GM21528 (cell line): ENCODE results near the gene SLC6A3.

Source experiments
- ATAC-seq: cut with Tn5 transposase; IDR thresholded peaks from one replicate; pipeline ENCODE4 v1.9.1; 2021; ENCODE audit warnings: mild to moderate bottlenecking, moderate library complexity; ENCODE audit not compliant: unreplicated experiment, low FRiP score

The SLC6A3 gene

DNA sequence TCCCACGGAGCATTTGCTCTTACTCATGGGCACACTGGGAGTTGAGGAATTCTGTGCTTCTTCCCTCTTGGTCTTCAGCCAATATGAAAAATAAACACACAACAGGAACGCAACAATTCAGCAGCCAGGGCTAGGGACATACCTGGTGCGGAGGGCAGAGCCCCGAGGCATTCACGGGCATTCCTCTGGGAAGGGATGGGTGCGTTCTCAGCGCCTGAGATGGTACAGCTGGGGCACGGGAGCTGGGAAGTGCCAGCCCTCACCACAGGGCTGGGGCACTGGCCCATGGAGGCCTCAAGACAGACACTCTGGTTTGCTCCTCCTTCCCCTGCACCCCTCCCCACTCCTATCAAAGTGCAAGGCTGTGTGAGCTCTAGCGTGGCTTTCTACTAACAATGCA lies 2.1 kb downstream of the SLC6A3 start:
- ATAC-seq = no peak

- ATAC-seq = no peak
These were observed 2.8 kb downstream of the SLC6A3 start for GRCh38 chr5:1442222-1443145.

GRCh38 chr5:1441166-1441865 lies 3.9 kb downstream of the SLC6A3 start:
- ATAC-seq = no peak

DNA sequence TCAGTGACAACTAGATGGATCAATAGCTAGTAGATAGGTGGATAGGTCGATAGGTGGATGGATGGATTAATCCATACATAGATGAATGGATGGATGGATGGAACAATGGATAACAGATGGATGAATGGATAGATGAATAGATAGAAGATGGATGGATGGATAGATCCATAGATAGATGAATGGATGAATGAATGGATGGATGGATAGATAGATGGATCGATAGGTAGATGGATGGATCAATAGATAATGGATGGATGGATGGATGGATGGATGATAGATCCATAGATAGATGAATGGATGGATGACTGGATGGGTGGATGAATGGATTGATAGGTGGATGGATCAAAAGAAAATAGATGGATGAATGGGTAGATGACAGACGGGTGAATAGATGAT lies 5.1 kb downstream of the SLC6A3 start:
- no peak for ATAC-seq

DNA sequence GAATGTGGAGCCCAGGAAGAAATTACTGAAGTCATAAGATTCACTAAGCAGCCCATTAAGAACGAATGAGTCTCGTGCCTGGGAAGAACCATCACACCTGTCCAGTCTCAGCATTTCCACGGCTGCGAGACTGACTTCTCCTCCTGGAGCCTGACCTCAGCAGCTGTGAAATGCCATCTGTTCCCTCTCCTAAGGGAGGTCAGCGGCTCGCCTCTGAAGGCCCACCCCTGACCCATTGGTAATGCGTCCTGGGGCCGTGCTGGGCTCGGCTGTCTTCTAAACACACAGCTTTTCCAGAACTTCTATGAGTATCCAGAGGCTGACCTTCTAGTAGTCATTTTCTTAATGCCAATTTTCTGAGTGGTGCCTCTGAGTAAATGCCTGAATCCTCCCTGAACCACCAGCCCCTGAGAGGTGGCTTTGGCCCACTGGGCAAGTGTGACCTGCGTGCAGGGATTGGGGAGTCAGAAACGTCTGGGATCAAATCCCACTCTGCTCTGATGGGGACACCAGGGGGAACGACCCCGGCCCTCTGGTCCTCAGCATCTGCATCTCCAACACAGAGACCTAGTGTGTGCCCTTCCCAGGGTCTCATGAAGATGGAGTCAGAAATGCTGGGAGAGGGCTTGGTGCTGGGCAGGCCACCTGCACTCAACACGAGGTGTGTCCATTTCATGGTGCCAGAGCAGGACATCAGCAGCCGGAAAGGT lies 5.7 kb downstream of the SLC6A3 start:
- ATAC-seq = no peak

GRCh38 chr5:1438871-1439270 lies 6.4 kb downstream of the SLC6A3 start:
- ATAC-seq = no peak

DNA sequence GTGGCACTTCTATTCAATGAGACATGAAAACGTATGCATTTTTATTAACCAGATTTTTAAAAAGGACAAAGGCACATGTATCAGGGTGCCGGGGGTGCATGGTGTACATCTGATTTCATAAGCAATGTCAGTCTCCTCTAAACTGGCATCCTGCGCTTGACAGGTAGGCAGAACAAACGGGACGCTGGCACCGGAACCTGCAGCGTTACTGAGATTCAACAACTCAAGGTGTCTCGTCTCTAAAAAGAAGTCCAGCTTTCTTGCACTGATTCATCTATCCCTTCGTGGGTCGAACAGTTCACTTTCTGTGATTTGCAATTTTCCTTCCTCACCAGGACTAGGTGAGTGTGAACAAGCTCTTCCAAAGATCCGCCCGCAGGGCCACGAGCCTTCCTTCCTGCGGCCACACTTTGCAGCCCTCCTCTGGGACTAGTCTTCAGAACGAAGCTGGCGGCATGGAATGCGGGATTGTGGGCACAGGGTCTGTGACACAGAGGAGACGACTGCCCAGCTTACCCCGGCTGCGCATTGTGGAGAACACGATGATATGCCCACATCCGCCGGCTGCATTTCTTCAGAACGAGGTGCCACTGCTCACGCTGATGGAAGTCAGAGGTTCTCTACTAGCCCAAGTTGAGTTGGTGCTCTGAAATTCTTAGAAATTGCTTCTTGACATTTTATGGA lies 7.2 kb downstream of the SLC6A3 start:
- ATAC-seq = no peak

DNA sequence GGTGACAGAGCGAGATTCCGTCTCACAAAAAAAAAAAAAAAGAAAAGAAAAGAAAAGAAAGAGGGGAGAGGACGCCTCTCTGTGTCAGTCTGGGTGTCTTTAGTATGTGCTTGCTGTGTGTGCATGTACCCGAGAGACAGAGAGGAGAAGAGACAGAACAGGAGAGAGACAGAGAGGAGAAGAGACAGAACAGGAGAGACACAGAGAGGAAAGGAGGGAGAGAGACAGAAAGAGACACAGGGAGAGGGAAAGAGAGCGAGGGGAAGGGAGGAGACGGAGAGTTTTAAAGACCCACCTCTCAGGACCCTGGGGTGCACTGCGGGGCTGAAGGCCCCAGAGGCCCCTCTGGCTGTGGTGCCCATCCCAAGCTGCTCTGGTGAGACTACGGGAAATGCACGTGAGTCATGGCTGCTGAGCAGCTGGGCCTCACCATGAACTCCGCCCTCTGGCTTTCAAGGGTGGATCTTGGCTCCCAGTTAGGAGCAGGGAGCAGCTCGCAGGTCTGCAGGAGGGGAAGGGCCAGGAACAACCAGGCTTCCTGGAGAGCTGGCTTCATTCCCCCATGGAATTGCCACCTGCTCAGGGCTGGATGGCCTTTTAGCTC lies 7.9 kb downstream of the SLC6A3 start:
- ATAC-seq = no peak

DNA sequence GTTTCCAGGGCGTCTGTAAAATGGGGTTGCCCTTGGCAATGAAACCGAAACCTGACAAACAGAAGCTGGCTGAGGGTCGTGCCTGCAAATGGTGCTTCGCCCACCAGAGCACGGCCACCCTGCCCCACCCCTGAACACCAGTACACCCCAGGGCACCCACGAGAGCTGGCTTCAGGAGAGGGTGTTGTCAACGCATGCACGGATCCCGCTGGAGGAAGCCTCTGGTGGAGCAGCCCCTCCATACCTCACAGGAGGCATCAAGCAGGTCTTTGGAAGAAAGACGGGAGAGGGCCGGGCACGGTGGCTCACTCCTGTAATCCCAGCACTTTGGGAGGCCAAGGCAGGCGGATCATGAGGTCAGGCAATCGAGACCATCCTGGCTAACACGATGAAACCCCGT lies 8.6 kb downstream of the SLC6A3 start:
- ATAC-seq = no peak

- ATAC-seq = no peak
These were observed 9.2 kb downstream of the SLC6A3 start for GRCh38 chr5:1436036-1436435.

GRCh38 chr5:1435369-1435768 lies 9.9 kb downstream of the SLC6A3 start:
- ATAC-seq = no peak

- ATAC-seq = no peak
These were observed 12.9 kb downstream of the SLC6A3 start for GRCh38 chr5:1432296-1432695.

- ATAC-seq = no peak
These were observed 13.3 kb downstream of the SLC6A3 start for GRCh38 chr5:1431896-1432295.

GRCh38 chr5:1431021-1431811 lies 14.0 kb downstream of the SLC6A3 start:
- no peak for ATAC-seq

DNA sequence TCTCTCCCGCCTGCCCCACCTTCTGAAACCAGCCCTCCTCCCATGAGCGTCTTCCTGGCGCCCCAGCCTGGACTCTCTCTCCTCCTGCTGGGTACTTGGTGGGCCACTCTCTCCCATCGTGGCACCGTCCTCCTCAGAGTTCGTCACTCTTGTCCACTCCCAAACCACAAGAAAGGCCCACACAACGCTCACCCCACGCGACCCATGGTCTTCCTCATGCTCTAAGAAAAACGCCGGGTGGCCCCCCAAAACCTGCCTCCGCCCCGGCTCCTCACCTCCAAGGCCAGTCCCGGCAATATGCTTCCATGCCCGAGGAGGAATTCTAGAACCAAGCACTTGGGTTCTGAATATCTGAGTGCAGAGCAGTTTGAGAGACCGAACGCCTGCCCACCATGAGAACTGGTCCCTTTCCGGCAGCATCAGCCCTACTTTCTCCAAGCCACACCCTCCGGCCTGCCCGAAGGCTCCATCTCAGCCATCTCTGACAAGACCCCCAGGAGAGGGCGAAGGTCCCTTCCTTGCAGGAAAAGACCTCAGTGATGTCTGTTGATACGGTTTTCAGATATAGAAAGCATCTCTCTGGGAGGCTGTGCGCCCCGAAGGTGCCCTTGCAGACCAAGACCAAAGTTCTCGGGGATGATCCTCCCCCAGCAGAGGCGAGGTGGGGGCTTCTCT lies 15.0 kb downstream of the SLC6A3 start:
- ATAC-seq = no peak

- no peak for ATAC-seq
These were observed 15.7 kb downstream of the SLC6A3 start for GRCh38 chr5:1429496-1429895.

GRCh38 chr5:1429066-1429465 lies 16.2 kb downstream of the SLC6A3 start:
- no peak for ATAC-seq

GRCh38 chr5:1428107-1428506 lies 17.1 kb downstream of the SLC6A3 start:
- no peak for ATAC-seq

DNA sequence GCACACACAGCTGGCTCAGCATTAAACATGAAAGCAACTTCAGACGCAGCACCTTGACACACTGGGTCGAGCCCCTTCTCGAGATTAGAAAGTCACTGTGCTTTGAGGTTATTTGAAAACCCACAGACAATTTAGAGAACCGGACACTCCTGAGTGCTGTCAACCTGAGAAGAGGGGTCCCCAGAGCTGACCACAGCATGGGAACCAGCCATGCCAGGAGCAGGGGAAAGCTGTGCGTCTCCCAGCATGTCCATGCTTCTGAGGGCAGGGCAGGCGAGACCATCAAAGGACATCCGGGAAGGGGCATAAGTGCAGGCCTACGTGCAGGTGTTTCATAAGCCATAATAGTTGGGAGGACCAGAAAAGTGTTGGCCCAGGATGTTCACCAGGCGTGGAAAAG lies 20.5 kb downstream of the SLC6A3 start:
- ATAC-seq = no peak
